ENCODE results near the gene AKAP14.

- TF ChIP-seq POLR2A (IDR thresholded peaks at IDR 0.05), result no peak
- TF ChIP-seq CTCF (IDR thresholded peaks at IDR 0.05), result no peak
- no peak for TF ChIP-seq EP300 (IDR thresholded peaks at IDR 0.05)
- no peak for TF ChIP-seq POLR2AphosphoS5 (IDR thresholded peaks at IDR 0.05)
These were observed 45.6 kb downstream of the AKAP14 start for GRCh38 chrX:119941336-119941735.
